Caco-2 (cell line): Measurements from ENCODE around the gene XXYLT1. TPM values are rescaled to one million over a fixed set of nuclear protein-coding genes. Genes with fewer than 3 reads are reported as not detected.

Experiments used
- BruUV-seq: library from RNA; stranded (reverse); fragments of 400-500 nt; replicated peaks from 2 replicates; lab custom pipeline; 2021; lab: Mats Ljungman, UMichigan
- CTCF ChIA-PET: fragments of 300-600 bp; sonication (Branson Sonifier 250); formaldehyde crosslinking; loops from one replicate; lab custom pipeline; 2022; ENCODE audit warnings: antibody characterized with exemption; lab: Charles Lee
- POLR2A ChIA-PET: fragments of 300-600 bp; sonication (Branson Sonifier 250); formaldehyde crosslinking; loops from one replicate; lab custom pipeline; 2022; ENCODE audit warnings: antibody characterized with exemption; lab: Charles Lee
- DNase-seq, 2 experiments: peaks; one replicate each; pipeline versions ENCODE4 v3.0.0 to v3.0.0-alpha.2; 2020 to 2022
- H3K27me3 ChIP-seq: replicated peaks from 2 replicates; pipeline ENCODE4 v1.6.0; 2011; ENCODE audit warnings: low read length; ENCODE audit not compliant: control insufficient read depth, insufficient read depth
- H3K36me3 ChIP-seq: 2 replicates; pipeline ENCODE4 v1.5.1; 2011; ENCODE audit warnings: low read length; ENCODE audit not compliant: control insufficient read depth, insufficient read depth
- H3K4me1 ChIP-seq: fragments of 250-450 bp; sonication (Bioruptor Pico); 2 replicates; pipeline ENCODE4 v1.5.1; 2020; ENCODE audit warnings: mild to moderate bottlenecking
- H3K4me3 ChIP-seq: 2 replicates; pipeline ENCODE4 v1.5.1; 2011; ENCODE audit warnings: low read depth, mild to moderate bottlenecking, control low read depth, low read length
- H3K9me3 ChIP-seq: fragments of 250-450 bp; sonication (Bioruptor Pico); 2 replicates; pipeline ENCODE4 v1.5.1; 2020; ENCODE audit warnings: mild to moderate bottlenecking, moderate library complexity
- H3K27ac Mint-ChIP-seq: one replicate; pipeline ENCODE4 v1.8.0; 2022; ENCODE audit warnings: mixed read lengths; ENCODE audit not compliant: unreplicated experiment
- H3K27me3 Mint-ChIP-seq: one replicate; pipeline ENCODE4 v1.8.0; 2022; ENCODE audit warnings: mixed read lengths; ENCODE audit not compliant: insufficient read depth, unreplicated experiment
- H3K36me3 Mint-ChIP-seq: one replicate; pipeline ENCODE4 v1.8.0; 2022; ENCODE audit warnings: mild to moderate bottlenecking, mixed read lengths; ENCODE audit not compliant: insufficient read depth, unreplicated experiment
- H3K4me1 Mint-ChIP-seq: one replicate; pipeline ENCODE4 v1.8.0; 2022; ENCODE audit warnings: low read depth, mixed read lengths; ENCODE audit not compliant: unreplicated experiment
- H3K4me3 Mint-ChIP-seq: one replicate; pipeline ENCODE4 v1.8.0; 2022; ENCODE audit warnings: mild to moderate bottlenecking, moderate library complexity, mixed read lengths; ENCODE audit not compliant: unreplicated experiment
- H3K9me3 Mint-ChIP-seq: one replicate; pipeline ENCODE4 v1.8.0; 2022; ENCODE audit warnings: mixed read lengths; ENCODE audit not compliant: unreplicated experiment
- intact Hi-C: fragments of 100-400 bp; cut with micrococcal nuclease; formaldehyde crosslinking; loops from one replicate; pipeline ENCODE4 v1.10.0; 2022; ENCODE audit not compliant: unreplicated experiment
- total RNA-seq: library from RNA; stranded (reverse); gene quantifications from 2 replicates; pipeline ENCODE4 v1.2.3, GENCODE V29; 2022
- TF ChIP-seq, protein P1 (sequence below), 2 experiments: fragments of 200-600 bp in 1 of 2; IDR thresholded peaks; 1 replicate in 1 of 2; 2 replicates in 1 of 2; pipeline versions ENCODE4 v1.5.1 to v1.8.0; 2011 to 2022; ENCODE audit warnings: antibody characterized with exemption in 1 of 2, control low read depth in 1 of 2, inconsistent platforms in 1 of 2, low read depth in 1 of 2, low read length in 1 of 2, mild to moderate bottlenecking in 1 of 2, moderate library complexity in 1 of 2; ENCODE audit not compliant: insufficient read depth in 1 of 2, severe bottlenecking in 1 of 2, unreplicated experiment in 1 of 2

Gene XXYLT1
- total RNA-seq, 1 experiment from 2014 or later, result 14.2 TPM

DNA sequence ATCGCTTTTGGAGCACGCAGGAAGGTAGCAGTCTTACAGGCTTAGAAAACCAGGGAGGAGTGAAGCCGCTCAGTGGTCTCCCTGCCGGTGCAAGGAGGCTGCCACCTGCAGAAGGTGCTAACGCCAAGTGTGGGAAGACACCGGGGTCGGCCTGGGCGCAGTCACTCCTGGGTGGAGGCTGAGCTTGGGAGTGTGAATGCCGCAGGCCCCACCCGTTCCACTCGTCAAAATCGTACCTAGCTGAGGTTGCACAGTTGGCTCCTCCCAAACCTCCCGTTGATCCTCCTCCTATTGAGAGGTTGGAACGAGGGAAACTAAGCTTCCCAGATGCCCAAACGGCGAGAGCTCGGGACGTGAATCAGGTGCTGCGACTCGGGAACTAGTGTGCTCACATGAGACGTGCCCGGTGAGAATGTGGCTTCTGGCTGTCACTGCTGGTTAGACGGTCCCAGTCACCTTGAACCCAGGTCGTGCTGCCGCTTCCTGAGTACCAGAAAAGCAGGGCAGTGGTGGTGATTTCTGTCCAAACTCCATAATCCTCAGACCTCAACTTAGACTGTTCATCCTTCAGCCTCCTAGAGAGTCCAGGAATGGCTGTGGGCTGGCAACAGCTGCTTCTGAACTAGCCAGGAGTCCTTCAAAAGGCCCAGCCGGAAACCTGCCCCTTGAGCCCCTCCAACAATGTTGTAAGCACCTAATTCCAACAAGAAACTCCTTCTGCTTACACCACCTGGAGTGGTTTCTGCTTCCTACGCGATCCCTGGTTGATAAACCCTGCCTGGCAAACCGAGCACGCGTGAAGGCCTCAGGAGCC is 156.0 kb downstream of the XXYLT1 start:
- TF ChIP-seq, protein P1, sequence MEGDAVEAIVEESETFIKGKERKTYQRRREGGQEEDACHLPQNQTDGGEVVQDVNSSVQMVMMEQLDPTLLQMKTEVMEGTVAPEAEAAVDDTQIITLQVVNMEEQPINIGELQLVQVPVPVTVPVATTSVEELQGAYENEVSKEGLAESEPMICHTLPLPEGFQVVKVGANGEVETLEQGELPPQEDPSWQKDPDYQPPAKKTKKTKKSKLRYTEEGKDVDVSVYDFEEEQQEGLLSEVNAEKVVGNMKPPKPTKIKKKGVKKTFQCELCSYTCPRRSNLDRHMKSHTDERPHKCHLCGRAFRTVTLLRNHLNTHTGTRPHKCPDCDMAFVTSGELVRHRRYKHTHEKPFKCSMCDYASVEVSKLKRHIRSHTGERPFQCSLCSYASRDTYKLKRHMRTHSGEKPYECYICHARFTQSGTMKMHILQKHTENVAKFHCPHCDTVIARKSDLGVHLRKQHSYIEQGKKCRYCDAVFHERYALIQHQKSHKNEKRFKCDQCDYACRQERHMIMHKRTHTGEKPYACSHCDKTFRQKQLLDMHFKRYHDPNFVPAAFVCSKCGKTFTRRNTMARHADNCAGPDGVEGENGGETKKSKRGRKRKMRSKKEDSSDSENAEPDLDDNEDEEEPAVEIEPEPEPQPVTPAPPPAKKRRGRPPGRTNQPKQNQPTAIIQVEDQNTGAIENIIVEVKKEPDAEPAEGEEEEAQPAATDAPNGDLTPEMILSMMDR (IDR thresholded peaks at IDR 0.05; ENCODE audit: insufficient read depth in 1 of 2, low read depth in 1 of 2, low read length in 1 of 2, severe bottlenecking in 1 of 2, unreplicated experiment in 1 of 2), result no peak
- Mint-ChIP-seq H3K4me1 (peaks cover 25% of the 10 kb centered on the region), H3K4me3 (no peak overlapping the region), H3K9me3 (no peaks in the 10 kb centered on the region), H3K27me3 (no peaks in the 10 kb centered on the region), H3K36me3 (no peaks in the 10 kb centered on the region), H3K27ac (no peak overlapping the region)
- CTCF ChIA-PET, result interaction anchor here (0.6 kb wide), 1 partner anchor 8 kb away, joined by 3 read pairs; no protein-coding TSS in a partner anchor
- intact Hi-C loops, result loop anchor here (5.0 kb wide), 1 partner anchor 37 kb away; no protein-coding TSS in a partner anchor
- no peak for DNase-seq
- no TSS peak for BruUV-seq
- no peaks in the 10 kb centered on the region for H3K36me3 ChIP-seq
- POLR2A ChIA-PET, result no interaction called here
- no peaks in the 10 kb centered on the region for H3K9me3 ChIP-seq
- H3K4me3 ChIP-seq, result no peak overlapping the region
- peaks cover 24% of the 10 kb centered on the region for H3K4me1 ChIP-seq
- H3K27me3 ChIP-seq, result no peaks in the 10 kb centered on the region

DNA sequence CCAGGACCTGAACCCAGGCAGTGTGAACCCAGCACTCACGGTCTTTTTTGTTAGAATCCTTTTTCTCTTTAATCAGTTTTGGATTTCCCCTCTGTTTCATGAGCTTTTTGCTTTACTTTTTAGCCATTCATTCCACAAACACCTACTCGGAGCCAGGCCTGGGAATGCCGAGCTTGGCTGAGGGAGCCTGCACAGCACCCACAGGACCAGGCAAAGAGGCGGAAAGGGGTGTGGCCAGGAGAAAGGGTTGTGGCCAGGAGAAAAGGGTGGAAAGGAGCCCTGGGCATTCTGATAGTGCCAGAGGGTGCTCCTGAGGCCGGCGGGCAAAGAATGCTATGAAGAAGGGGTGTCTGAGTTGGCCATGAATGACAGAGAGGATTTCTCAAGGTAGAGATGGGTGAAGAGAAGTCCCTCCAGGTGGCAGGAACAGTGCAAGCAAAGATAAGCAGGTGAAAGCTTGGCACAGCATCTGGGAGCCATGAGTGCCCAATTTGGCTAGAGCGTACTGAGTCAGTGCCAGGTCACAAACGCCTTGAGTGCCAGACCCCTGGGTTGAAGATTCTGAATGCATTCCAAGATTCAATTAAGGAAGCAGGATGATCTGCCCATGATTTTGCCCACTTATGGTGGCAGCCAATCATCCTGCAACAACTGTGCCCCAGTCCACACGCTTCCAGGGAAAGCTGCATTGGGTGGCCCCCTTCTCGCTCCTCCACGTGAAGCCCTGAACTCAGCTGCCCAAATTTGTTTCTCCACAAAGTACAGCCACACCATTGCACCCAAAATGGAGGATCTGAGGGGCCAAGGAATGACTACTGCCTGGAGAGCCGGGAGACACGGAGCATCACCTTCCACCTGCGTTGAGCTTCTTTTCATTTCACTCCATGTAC is 157.2 kb downstream of the XXYLT1 start:
- Mint-ChIP-seq H3K4me1 (peaks cover 19% of the 10 kb centered on the region), H3K27me3 (no peaks in the 10 kb centered on the region), H3K36me3 (no peaks in the 10 kb centered on the region), H3K9me3 (no peaks in the 10 kb centered on the region), H3K4me3 (no peak overlapping the region), H3K27ac (no peak overlapping the region)
- ChIA-PET CTCF (no interaction called here), POLR2A (no interaction called here)
- no TSS peak for BruUV-seq
- Histone ChIP-seq H3K9me3 (no peaks in the 10 kb centered on the region), H3K27me3 (no peaks in the 10 kb centered on the region), H3K36me3 (no peaks in the 10 kb centered on the region), H3K4me1 (peaks cover 16% of the 10 kb centered on the region), H3K4me3 (no peak overlapping the region)
- TF ChIP-seq, protein P1 (IDR thresholded peaks at IDR 0.05; ENCODE audit: insufficient read depth in 1 of 2, low read depth in 1 of 2, low read length in 1 of 2, severe bottlenecking in 1 of 2, unreplicated experiment in 1 of 2), result no peak
- no peak for DNase-seq
- intact Hi-C loops, result no loop called here

DNA sequence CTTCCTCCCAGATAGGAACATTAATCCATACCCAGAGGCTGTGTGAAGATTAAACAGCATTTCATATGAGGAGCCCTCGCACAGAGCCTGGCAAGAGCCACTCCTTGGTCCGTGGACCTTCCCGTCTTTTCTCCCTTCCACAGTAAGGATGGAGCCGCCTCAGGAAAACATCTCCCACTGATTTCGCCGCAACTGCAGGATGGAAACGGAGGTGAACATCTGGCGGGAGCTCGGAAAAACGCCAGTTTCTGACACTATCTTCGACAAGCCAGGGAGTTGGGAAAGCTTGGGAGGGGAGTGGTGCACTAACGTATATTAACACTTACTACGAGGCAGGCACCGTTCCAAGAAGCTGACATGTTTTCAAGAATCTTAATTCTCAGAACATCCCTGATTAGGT is 157.9 kb downstream of the XXYLT1 start:
- H3K4me3 Mint-ChIP-seq, result no peak overlapping the region
- intact Hi-C loops, result no loop called here
- peaks cover 13% of the 10 kb centered on the region for H3K4me1 Mint-ChIP-seq
- H3K36me3 Mint-ChIP-seq, result no peaks in the 10 kb centered on the region
- peaks cover 9% of the 10 kb centered on the region; the same call in 1 of the 2 replicates for H3K4me1 ChIP-seq
- no peak overlapping the region for H3K27ac Mint-ChIP-seq
- no peaks in the 10 kb centered on the region for H3K27me3 Mint-ChIP-seq
- H3K9me3 Mint-ChIP-seq, result no peaks in the 10 kb centered on the region
- H3K4me3 ChIP-seq, result no peak overlapping the region
- no peaks in the 10 kb centered on the region for H3K9me3 ChIP-seq
- no peaks in the 10 kb centered on the region for H3K36me3 ChIP-seq
- H3K27me3 ChIP-seq, result no peaks in the 10 kb centered on the region
- ChIA-PET CTCF (no interaction called here), POLR2A (no interaction called here)
- no peak for DNase-seq
- BruUV-seq, result no TSS peak
- TF ChIP-seq, protein P1 (IDR thresholded peaks at IDR 0.05; ENCODE audit: insufficient read depth in 1 of 2, low read depth in 1 of 2, low read length in 1 of 2, severe bottlenecking in 1 of 2, unreplicated experiment in 1 of 2), result no peak
